Measurements from ENCODE around the gene MEIS1.

DNA sequence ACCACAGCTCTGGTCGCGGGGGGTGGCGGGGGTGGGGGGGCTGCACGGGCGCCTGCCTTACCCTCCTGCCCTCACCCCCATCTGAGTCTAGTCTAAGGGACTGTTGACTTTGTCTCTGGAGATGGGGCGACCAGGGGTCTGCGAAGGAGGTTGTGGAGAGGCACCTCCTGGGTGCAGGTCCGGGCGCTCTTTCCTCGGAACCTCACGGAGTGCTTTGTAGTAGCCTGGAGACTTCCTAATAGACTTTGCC lies 141.3 kb downstream of the MEIS1 start:
- TF ChIP-seq CTCF (IDR thresholded peaks at IDR 0.05; ENCODE audit: low read length), result no peak
- no peak for TF ChIP-seq EZH2 (optimal IDR thresholded peaks at IDR 0.05; ENCODE audit: low read depth, low read length)
